ENCODE results near the gene OLIG2. TPM values are rescaled to one million over a fixed set of nuclear protein-coding genes. Genes with fewer than 3 reads are reported as not detected.

OLIG2 gene
- total RNA-seq, 2 experiments from 2014 or later = not detected

DNA sequence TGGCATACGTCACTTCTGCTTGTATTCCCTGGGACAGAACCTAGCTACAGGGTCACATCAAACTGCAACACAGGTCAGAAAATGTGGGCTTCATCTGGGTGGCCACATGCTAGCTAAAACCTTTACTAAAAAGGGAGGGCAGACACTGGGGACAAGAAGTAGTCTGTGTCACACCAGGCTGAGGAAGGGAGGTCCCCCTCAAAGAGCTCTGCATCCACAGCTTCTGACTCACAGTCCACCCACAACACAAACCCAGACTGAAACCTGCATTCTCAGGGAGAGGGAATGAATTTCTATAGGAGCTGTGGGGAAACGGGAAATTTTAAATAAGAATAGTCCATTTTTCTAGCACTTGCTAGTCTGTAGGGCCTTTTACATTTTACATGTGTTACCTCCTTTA lies 16.2 kb downstream of the OLIG2 start:
- intact Hi-C loops (cut with micrococcal nuclease; ENCODE audit: unreplicated experiment) = no loop called here
- Histone ChIP-seq H3K27ac (ENCODE audit: low read depth, low read length, poor library complexity, severe bottlenecking) (no peak overlapping the region), H3K9me3 (ENCODE audit: low read length) (no peaks in the 10 kb centered on the region), H3K79me2 (ENCODE audit: insufficient read depth, low read depth, low read length) (no peaks in the 10 kb centered on the region), H3K36me3 (ENCODE audit: insufficient read depth, low read length) (no peaks in the 10 kb centered on the region), H3K4me3 (ENCODE audit: low read depth, low read length, poor library complexity, severe bottlenecking) (no peak overlapping the region), H3K9me2 (ENCODE audit: insufficient read depth, low read length) (no peaks in the 10 kb centered on the region), H3K4me2 (ENCODE audit: low read length) (no peak overlapping the region), H3K4me1 (ENCODE audit: insufficient read depth, low read length, poor library complexity, severe bottlenecking) (no peaks in the 10 kb centered on the region), H2AFZ (ENCODE audit: low read length) (no peak overlapping the region), H4K20me1 (ENCODE audit: insufficient read depth, low read length) (no peaks in the 10 kb centered on the region)
- no TSS peak for BruUV-seq (replicated peaks)
- TF ChIP-seq, protein P1, sequence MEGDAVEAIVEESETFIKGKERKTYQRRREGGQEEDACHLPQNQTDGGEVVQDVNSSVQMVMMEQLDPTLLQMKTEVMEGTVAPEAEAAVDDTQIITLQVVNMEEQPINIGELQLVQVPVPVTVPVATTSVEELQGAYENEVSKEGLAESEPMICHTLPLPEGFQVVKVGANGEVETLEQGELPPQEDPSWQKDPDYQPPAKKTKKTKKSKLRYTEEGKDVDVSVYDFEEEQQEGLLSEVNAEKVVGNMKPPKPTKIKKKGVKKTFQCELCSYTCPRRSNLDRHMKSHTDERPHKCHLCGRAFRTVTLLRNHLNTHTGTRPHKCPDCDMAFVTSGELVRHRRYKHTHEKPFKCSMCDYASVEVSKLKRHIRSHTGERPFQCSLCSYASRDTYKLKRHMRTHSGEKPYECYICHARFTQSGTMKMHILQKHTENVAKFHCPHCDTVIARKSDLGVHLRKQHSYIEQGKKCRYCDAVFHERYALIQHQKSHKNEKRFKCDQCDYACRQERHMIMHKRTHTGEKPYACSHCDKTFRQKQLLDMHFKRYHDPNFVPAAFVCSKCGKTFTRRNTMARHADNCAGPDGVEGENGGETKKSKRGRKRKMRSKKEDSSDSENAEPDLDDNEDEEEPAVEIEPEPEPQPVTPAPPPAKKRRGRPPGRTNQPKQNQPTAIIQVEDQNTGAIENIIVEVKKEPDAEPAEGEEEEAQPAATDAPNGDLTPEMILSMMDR (conservative IDR thresholded peaks at IDR 0.05; ENCODE audit: low read length) = no peak
- no peak for TF ChIP-seq EZH2phosphoT487 (IDR thresholded peaks at IDR 0.05; ENCODE audit: borderline replicate concordance, low read depth, low read length)
- no peak for DNase-seq (ENCODE audit: low spot score)
- ChIA-PET POLR2A (no interaction called here), CTCF (ENCODE audit: unreplicated experiment) (no interaction called here)

DNA sequence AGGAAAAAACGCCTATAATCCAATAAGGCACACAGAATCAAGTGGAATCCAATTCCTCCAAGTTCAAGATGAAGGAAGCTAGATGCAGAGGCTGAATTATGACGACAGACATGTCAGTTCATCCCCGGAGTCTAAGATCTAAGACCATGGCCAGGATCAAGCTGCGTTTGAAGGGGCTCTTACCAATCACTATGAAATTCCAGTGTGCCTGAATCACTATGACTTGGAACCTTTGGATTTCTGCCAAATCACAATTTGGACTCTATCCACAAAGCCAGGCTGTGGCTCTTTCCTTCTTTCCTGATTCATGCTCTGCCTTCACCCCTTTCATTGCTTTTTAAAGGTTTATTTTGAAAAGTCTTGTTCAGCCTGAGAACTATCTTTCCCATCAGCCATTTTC lies 17.1 kb downstream of the OLIG2 start:
- ChIA-PET CTCF (ENCODE audit: unreplicated experiment) (no interaction called here), POLR2A (interaction anchor here (0.5 kb wide), 1 partner anchor 49 kb away, joined by 5 read pairs; no protein-coding TSS in a partner anchor)
- no peak overlapping the region for H3K4me2 ChIP-seq (ENCODE audit: low read length)
- no peaks in the 10 kb centered on the region for H3K9me2 ChIP-seq (ENCODE audit: insufficient read depth, low read length)
- no peaks in the 10 kb centered on the region for H3K9me3 ChIP-seq (ENCODE audit: low read length)
- H4K20me1 ChIP-seq (ENCODE audit: insufficient read depth, low read length) = no peaks in the 10 kb centered on the region
- H2AFZ ChIP-seq (ENCODE audit: low read length) = no peak overlapping the region
- H3K4me1 ChIP-seq (ENCODE audit: insufficient read depth, low read length, poor library complexity, severe bottlenecking) = no peaks in the 10 kb centered on the region
- DNase-seq (ENCODE audit: low spot score) = no peak
- no TSS peak for BruUV-seq (replicated peaks)
- intact Hi-C loops (cut with micrococcal nuclease; ENCODE audit: unreplicated experiment) = no loop called here
- TF ChIP-seq, protein P1 (conservative IDR thresholded peaks at IDR 0.05; ENCODE audit: low read length) = no peak
- TF ChIP-seq EZH2phosphoT487 (IDR thresholded peaks at IDR 0.05; ENCODE audit: borderline replicate concordance, low read depth, low read length) = no peak
- H3K4me3 ChIP-seq (ENCODE audit: low read depth, low read length, poor library complexity, severe bottlenecking) = no peak overlapping the region
- no peak overlapping the region for H3K27ac ChIP-seq (ENCODE audit: low read depth, low read length, poor library complexity, severe bottlenecking)
- H3K79me2 ChIP-seq (ENCODE audit: insufficient read depth, low read depth, low read length) = no peaks in the 10 kb centered on the region
- no peaks in the 10 kb centered on the region for H3K36me3 ChIP-seq (ENCODE audit: insufficient read depth, low read length)

DNA sequence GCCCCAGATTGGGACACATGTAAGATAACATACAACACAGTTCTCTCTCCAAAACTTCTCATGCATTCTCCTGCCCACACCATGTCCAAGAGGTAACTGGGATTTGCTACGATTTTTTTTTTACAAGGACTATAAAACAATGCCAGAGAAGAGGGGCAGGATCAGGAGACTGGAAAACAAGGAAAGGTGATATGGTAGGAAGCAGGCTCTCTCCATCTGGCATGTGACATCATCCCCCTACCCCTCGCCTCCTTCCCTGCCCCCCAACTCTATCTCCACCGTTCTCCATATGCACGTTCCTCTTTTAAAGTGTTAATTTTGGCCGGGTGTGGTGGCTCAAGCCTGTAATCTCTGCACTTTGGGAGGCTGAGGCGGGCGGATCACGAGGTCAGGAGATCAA lies 20.7 kb downstream of the OLIG2 start:
- DNase-seq (ENCODE audit: low spot score) = no peak
- Histone ChIP-seq H3K79me2 (ENCODE audit: insufficient read depth, low read depth, low read length) (no peaks in the 10 kb centered on the region), H4K20me1 (ENCODE audit: insufficient read depth, low read length) (no peaks in the 10 kb centered on the region), H3K4me1 (ENCODE audit: insufficient read depth, low read length, poor library complexity, severe bottlenecking) (no peaks in the 10 kb centered on the region), H3K27ac (ENCODE audit: low read depth, low read length, poor library complexity, severe bottlenecking) (no peak overlapping the region), H3K4me3 (ENCODE audit: low read depth, low read length, poor library complexity, severe bottlenecking) (no peak overlapping the region), H3K4me2 (ENCODE audit: low read length) (no peak overlapping the region), H3K9me2 (ENCODE audit: insufficient read depth, low read length) (no peaks in the 10 kb centered on the region), H3K9me3 (ENCODE audit: low read length) (no peaks in the 10 kb centered on the region), H2AFZ (ENCODE audit: low read length) (no peak overlapping the region), H3K36me3 (ENCODE audit: insufficient read depth, low read length) (no peaks in the 10 kb centered on the region)
- intact Hi-C loops (cut with micrococcal nuclease; ENCODE audit: unreplicated experiment) = no loop called here
- POLR2A ChIA-PET = no interaction called here
- CTCF ChIA-PET (ENCODE audit: unreplicated experiment) = no interaction called here
- TF ChIP-seq, protein P1 (conservative IDR thresholded peaks at IDR 0.05; ENCODE audit: low read length) = no peak
- TF ChIP-seq EZH2phosphoT487 (IDR thresholded peaks at IDR 0.05; ENCODE audit: borderline replicate concordance, low read depth, low read length) = no peak
- no TSS peak for BruUV-seq (replicated peaks)

Data from OCI-LY7 (cell line).